Thyroid gland (tissue), 4 donors: Measurements from ENCODE around the gene TMEM132D. TPM values are rescaled to one million over a fixed set of nuclear protein-coding genes. Genes with fewer than 3 reads are reported as not detected.

Experiments used
- DNase-seq, 2 donors: peaks; one replicate each; pipeline ENCODE4 v3.0.0-alpha.2; 2019
- H3K27ac ChIP-seq, 3 donors: fragments of 200-600 bp; sonication (generic); 1 replicate in 2 of 3; 2 replicates in 1 of 3; pipeline ENCODE4 v1.5.1; 2016 to 2019; ENCODE audit warnings: mild to moderate bottlenecking in 1 of 3, moderate library complexity in 1 of 3
- H3K27me3 ChIP-seq: fragments of 200-600 bp; sonication (generic); one replicate; pipeline ENCODE4 v1.5.1; 2019
- H3K36me3 ChIP-seq, 2 donors: fragments of 200-600 bp; sonication (generic); one replicate each; pipeline ENCODE4 v1.5.1; 2016 to 2019
- H3K4me1 ChIP-seq, 2 donors: fragments of 200-600 bp; sonication (generic); one replicate each; pipeline ENCODE4 v1.5.1; 2017 to 2019
- H3K4me3 ChIP-seq, 3 donors: fragments of 200-600 bp; sonication (generic); replicated peaks in 1 of 3; 1 replicate in 2 of 3; 2 replicates in 1 of 3; pipeline ENCODE4 v1.5.1; 2016; ENCODE audit warnings: mild to moderate bottlenecking in 1 of 3
- H3K9me3 ChIP-seq: fragments of 200-600 bp; sonication (generic); one replicate; pipeline ENCODE4 v1.5.1; 2017
- POLR2A ChIP-seq, 2 donors: fragments of 450-650 bp; IDR thresholded peaks; one replicate each; pipeline ENCODE4 v1.6.1; 2017; ENCODE audit warnings: antibody characterized with exemption in 2 of 2, mild to moderate bottlenecking in 2 of 2, moderate library complexity in 1 of 2
- WGBS, 2 donors: methylation state at CpG; one replicate each; pipeline ENCODE4 v1.1.5; 2017; 5-methylcytosine and 5-hydroxymethylcytosine counted together
- intact Hi-C: fragments of 100-400 bp; cut with DNase I; formaldehyde crosslinking; loops from one replicate; pipeline ENCODE4 v1.15.1; 2023
- total RNA-seq, 4 donors: library from RNA; depleted of rRNA; stranded (reverse); fragments of >200 nt; gene quantifications; one replicate each; pipeline ENCODE4 v1.2.3, GENCODE V29; 2016
- TF ChIP-seq, protein P1 (sequence below), 6 experiments: fragments of 200-600 bp in 3 of 6; fragments of 450-650 bp in 3 of 6; sonication (generic) in 3 of 6; IDR thresholded peaks; one replicate each; pipeline ENCODE4 v1.5.1; 2016 to 2019; ENCODE audit warnings: antibody characterized with exemption in 6 of 6, mild to moderate bottlenecking in 2 of 6, inconsistent platforms in 1 of 6, moderate library complexity in 1 of 6

The TMEM132D gene
- total RNA-seq, 4 donors from 2014 or later: not detected

DNA sequence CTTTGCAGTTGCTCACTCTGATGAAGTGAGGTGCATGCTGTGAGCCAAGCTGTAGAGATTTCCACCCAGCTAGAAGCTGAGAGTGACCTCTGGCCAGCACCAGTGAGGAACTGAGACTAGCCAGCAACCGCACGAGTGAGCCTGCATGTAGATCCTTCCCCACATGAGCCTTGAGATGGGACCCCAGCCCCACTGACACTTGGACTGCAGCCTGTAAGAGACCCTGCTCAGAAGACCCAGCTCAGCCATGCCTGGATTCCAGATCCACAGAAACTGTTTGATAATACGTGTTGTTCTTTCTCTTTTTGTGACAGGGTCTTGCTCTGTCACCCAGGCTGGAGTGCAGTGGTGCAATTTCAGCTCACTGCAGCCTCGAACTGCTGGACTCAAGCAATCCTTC is 821.4 kb downstream of the TMEM132D start:
- no peaks in the 10 kb centered on the region for H3K4me1 ChIP-seq
- WGBS, 2 donors: 55 to 73% methylated on average over 4 of the region's 4 CpGs

DNA sequence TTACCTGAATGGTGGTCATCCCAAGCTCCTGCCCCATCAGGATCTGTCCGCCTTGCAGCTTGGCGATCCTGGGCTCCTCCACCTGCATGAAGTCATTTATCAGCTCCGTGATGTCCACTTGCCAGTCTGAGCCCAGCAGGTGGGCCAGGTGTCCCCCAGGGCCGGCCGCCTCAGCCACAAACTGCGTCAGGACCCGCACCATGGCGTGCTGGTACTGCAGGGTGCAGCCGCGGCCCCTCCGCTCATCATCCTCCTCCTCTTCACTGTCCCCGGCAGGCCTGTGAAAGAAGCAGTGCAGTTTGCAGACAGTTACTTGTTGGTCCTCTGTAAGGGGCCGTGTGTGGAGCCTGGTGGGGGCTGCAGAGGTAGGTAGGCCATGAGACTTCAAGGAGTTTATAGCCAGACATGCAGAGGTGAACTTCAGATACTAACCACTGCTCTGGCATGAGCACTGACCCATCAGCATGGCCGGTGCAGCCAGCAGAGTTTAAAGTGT is 822.0 kb downstream of the TMEM132D start:
- no peak for DNase-seq
- WGBS, 2 donors: 83 to 90% methylated on average over 14 of the region's 14 CpGs
- intact Hi-C loops: no loop called here

More for the DNA sequence above, 821.4 kb downstream of the TMEM132D start:
- intact Hi-C loops: no loop called here
- no peak overlapping the region for H3K27ac ChIP-seq
- no peaks in the 10 kb centered on the region for H3K36me3 ChIP-seq
- no peak overlapping the region for H3K4me3 ChIP-seq
- TF ChIP-seq POLR2A (IDR thresholded peaks at IDR 0.05): no peak
- TF ChIP-seq, protein P1, sequence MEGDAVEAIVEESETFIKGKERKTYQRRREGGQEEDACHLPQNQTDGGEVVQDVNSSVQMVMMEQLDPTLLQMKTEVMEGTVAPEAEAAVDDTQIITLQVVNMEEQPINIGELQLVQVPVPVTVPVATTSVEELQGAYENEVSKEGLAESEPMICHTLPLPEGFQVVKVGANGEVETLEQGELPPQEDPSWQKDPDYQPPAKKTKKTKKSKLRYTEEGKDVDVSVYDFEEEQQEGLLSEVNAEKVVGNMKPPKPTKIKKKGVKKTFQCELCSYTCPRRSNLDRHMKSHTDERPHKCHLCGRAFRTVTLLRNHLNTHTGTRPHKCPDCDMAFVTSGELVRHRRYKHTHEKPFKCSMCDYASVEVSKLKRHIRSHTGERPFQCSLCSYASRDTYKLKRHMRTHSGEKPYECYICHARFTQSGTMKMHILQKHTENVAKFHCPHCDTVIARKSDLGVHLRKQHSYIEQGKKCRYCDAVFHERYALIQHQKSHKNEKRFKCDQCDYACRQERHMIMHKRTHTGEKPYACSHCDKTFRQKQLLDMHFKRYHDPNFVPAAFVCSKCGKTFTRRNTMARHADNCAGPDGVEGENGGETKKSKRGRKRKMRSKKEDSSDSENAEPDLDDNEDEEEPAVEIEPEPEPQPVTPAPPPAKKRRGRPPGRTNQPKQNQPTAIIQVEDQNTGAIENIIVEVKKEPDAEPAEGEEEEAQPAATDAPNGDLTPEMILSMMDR (IDR thresholded peaks at IDR 0.05): no peak
- H3K9me3 ChIP-seq: no peaks in the 10 kb centered on the region
- DNase-seq: no peak
- no peaks in the 10 kb centered on the region for H3K27me3 ChIP-seq

DNA sequence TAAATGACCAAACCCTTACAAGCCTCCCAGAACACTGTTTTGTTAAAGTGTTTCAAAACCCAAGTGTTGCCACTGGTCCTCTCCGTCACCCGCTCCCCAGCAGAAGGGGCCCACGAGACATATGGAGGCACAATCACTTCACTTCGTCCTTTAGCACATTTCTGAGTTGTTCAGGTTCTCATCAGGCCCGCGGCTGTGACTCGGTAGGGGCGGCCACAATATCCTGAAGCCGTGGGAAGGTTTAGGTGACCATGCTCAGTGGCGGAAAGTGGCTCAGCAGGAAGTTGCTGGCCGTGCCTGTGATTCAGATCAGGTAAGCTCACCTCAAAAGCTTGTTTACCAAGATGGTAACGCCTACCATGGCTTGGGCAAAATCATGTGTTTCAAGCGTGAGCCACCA is 823.0 kb downstream of the TMEM132D start:
- 82 to 90% methylated on average over 13 of the region's 13 CpGs for WGBS, 2 donors
- intact Hi-C loops: no loop called here
- DNase-seq: no peak
- TF ChIP-seq, protein P1 (IDR thresholded peaks at IDR 0.05): no peak
- no peak for TF ChIP-seq POLR2A (IDR thresholded peaks at IDR 0.05)
- Histone ChIP-seq H3K4me1 (no peaks in the 10 kb centered on the region), H3K9me3 (no peaks in the 10 kb centered on the region), H3K36me3 (no peaks in the 10 kb centered on the region), H3K4me3 (no peak overlapping the region), H3K27ac (no peak overlapping the region), H3K27me3 (no peaks in the 10 kb centered on the region)

More for the DNA sequence above, 822.0 kb downstream of the TMEM132D start:
- TF ChIP-seq, protein P1 (IDR thresholded peaks at IDR 0.05): no peak
- TF ChIP-seq POLR2A (IDR thresholded peaks at IDR 0.05): no peak
- no peak overlapping the region for H3K4me3 ChIP-seq
- no peaks in the 10 kb centered on the region for H3K36me3 ChIP-seq
- H3K27me3 ChIP-seq: no peaks in the 10 kb centered on the region
- no peak overlapping the region for H3K27ac ChIP-seq
- H3K4me1 ChIP-seq: no peaks in the 10 kb centered on the region
- H3K9me3 ChIP-seq: no peaks in the 10 kb centered on the region

DNA sequence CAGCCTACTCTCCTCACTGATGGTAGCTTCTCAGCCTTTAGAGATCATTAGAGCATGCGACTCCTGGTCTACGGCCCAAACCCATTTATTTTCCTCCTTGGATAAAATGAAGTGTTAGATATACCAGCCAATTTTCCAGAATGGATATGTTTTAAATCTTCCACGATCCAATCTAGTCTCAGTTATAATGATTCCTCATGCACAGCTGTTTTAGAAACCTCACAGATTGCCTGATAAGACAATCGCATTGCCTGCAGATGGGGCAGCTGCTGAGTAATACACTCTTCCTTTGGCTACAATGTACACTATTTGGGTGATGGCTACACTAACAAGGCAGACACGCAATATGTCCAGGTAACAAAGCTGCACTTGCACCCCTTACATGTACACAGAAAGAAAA is 823.4 kb downstream of the TMEM132D start:
- intact Hi-C loops: no loop called here
- TF ChIP-seq POLR2A (IDR thresholded peaks at IDR 0.05): no peak
- TF ChIP-seq, protein P1 (IDR thresholded peaks at IDR 0.05): no peak
- 81 to 89% methylated on average over 5 of the region's 5 CpGs for WGBS, 2 donors

DNA sequence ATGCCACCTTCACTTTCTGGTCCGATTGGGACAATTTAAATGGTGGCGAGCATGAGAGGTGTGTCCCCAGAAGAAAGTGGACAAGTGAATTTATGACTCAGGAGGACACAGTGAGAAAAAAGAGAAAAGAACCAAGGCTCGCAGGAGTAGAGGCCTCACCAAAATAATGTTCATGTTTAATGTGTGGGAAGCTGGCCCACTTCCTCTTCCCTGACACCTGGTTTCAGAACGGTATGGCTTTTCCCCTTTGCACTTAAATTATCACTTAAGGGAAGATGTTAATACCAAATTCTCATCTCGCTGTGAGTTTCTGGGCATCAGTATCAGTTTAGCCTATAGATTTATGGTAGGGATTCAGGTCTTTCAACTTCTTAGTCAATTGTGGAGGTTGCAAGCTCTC is 824.1 kb downstream of the TMEM132D start:
- TF ChIP-seq POLR2A (IDR thresholded peaks at IDR 0.05): no peak
- TF ChIP-seq, protein P1 (IDR thresholded peaks at IDR 0.05): no peak
- H3K27me3 ChIP-seq: no peaks in the 10 kb centered on the region
- no peaks in the 10 kb centered on the region for H3K9me3 ChIP-seq
- no peak overlapping the region for H3K4me3 ChIP-seq
- no peaks in the 10 kb centered on the region for H3K4me1 ChIP-seq
- intact Hi-C loops: no loop called here
- WGBS, 2 donors: 88% methylated on average over 5 of the region's 5 CpGs
- no peak for DNase-seq
- no peaks in the 10 kb centered on the region for H3K36me3 ChIP-seq
- H3K27ac ChIP-seq: no peak overlapping the region

More for the DNA sequence above, 823.4 kb downstream of the TMEM132D start:
- Histone ChIP-seq H3K9me3 (no peaks in the 10 kb centered on the region), H3K36me3 (no peaks in the 10 kb centered on the region), H3K27me3 (no peaks in the 10 kb centered on the region), H3K4me1 (no peaks in the 10 kb centered on the region), H3K27ac (no peak overlapping the region), H3K4me3 (no peak overlapping the region)
- DNase-seq: no peak
